T-helper 1 cell treated with Interleukin-12 subunit alpha and Interleukin-12 subunit beta and Interleukin-4 antibody, amounts not matched to agents 30 ng/mL and 1 ng/mL, for 36 hours (primary cell): ENCODE data around the gene RAB28. TPM values are rescaled to one million over a fixed set of nuclear protein-coding genes. Genes with fewer than 3 reads are reported as not detected.

Source experiments
- intact Hi-C: fragments of 100-400 bp; cut with micrococcal nuclease; formaldehyde crosslinking; loops from one replicate; pipeline ENCODE4 v1.15.1; 2024
- total RNA-seq: library from RNA; stranded (reverse); gene quantifications from 2 replicates; pipeline ENCODE4 v1.2.3, GENCODE V29; 2022

Gene RAB28
- total RNA-seq, 1 donor from 2014 or later = 17.1 TPM

- intact Hi-C loops = no loop called here
These were observed 100.1 kb downstream of the RAB28 start for GRCh38 chr4:13384055-13384454.

GRCh38 chr4:13378973-13379759, 105.0 kb downstream of the RAB28 start:
- intact Hi-C loops = no loop called here

- intact Hi-C loops = no loop called here
These were observed 113.1 kb downstream of the RAB28 start for GRCh38 chr4:13371048-13371447.

- intact Hi-C loops = no loop called here
These were observed 115.9 kb downstream of the RAB28 start for GRCh38 chr4:13368217-13368616.

GRCh38 chr4:13367691-13368090, 116.4 kb downstream of the RAB28 start:
- intact Hi-C loops = no loop called here

GRCh38 chr4:13367244-13367643, 116.9 kb downstream of the RAB28 start:
- intact Hi-C loops = no loop called here

- intact Hi-C loops = no loop called here
These were observed 118.9 kb downstream of the RAB28 start for GRCh38 chr4:13365195-13365594.

- intact Hi-C loops = no loop called here
These were observed 119.5 kb downstream of the RAB28 start for GRCh38 chr4:13364653-13365052.

GRCh38 chr4:13364172-13364571, 120.0 kb downstream of the RAB28 start:
- intact Hi-C loops = no loop called here

- intact Hi-C loops = no loop called here
These were observed 124.3 kb downstream of the RAB28 start for GRCh38 chr4:13359809-13360208.

GRCh38 chr4:13355111-13355880, 128.8 kb downstream of the RAB28 start:
- intact Hi-C loops = no loop called here

- intact Hi-C loops = no loop called here
These were observed 135.0 kb downstream of the RAB28 start for GRCh38 chr4:13349096-13349495.

- intact Hi-C loops = no loop called here
These were observed 135.9 kb downstream of the RAB28 start for GRCh38 chr4:13348216-13348615.

- intact Hi-C loops = no loop called here
These were observed 136.5 kb downstream of the RAB28 start for GRCh38 chr4:13347517-13348125.

- intact Hi-C loops = no loop called here
These were observed 139.9 kb downstream of the RAB28 start for GRCh38 chr4:13344216-13344615.

- intact Hi-C loops = no loop called here
These were observed 143.5 kb downstream of the RAB28 start for GRCh38 chr4:13340672-13341071.

GRCh38 chr4:13331827-13332226, 152.3 kb downstream of the RAB28 start:
- intact Hi-C loops = no loop called here

- intact Hi-C loops = no loop called here
These were observed 154.2 kb downstream of the RAB28 start for GRCh38 chr4:13329963-13330362.

- intact Hi-C loops = no loop called here
These were observed 154.7 kb downstream of the RAB28 start for GRCh38 chr4:13329340-13329850.

GRCh38 chr4:13328591-13328990, 155.5 kb downstream of the RAB28 start:
- intact Hi-C loops = no loop called here

- intact Hi-C loops = no loop called here
These were observed 156.1 kb downstream of the RAB28 start for GRCh38 chr4:13327991-13328390.

- intact Hi-C loops = no loop called here
These were observed 158.4 kb downstream of the RAB28 start for GRCh38 chr4:13325744-13326143.
